Retinal pigment epithelial cell (primary cell): Measurements from ENCODE around the gene ANAPC2.

Experiments
- DNase-seq: peaks from one replicate; pipeline ENCODE4 v3.0.0-alpha.2; 2010; ENCODE audit warnings: low read depth
- H3K4me3 ChIP-seq: 2 replicates; pipeline ENCODE4 v1.5.1; 2011; ENCODE audit warnings: mild to moderate bottlenecking, low read length, control low read depth, moderate library complexity
- CTCF ChIP-seq: conservative IDR thresholded peaks from 2 replicates; pipeline ENCODE4 v1.5.1; 2011; ENCODE audit warnings: low read depth, low read length, control low read depth, inconsistent platforms

Gene ANAPC2

GRCh38 chr9:137188086-137188489, 272 bp downstream of the ANAPC2 start:
- peak overlapping the region; percentile 87 for H3K4me3 ChIP-seq
- no peak for TF ChIP-seq CTCF
- no peak for DNase-seq

- TF ChIP-seq CTCF, result no peak
- peak overlapping the region; percentile 87 for H3K4me3 ChIP-seq
- no peak for DNase-seq
Observed at GRCh38 chr9:137187386-137187785, 974 bp downstream of the ANAPC2 start.

- no peak for DNase-seq
- TF ChIP-seq CTCF, result no peak
- H3K4me3 ChIP-seq, result no peak overlapping the region
Observed at GRCh38 chr9:137186385-137186784, 2.0 kb downstream of the ANAPC2 start.

- no peak for TF ChIP-seq CTCF
Observed at GRCh38 chr9:137185921-137186320, 2.4 kb downstream of the ANAPC2 start.

GRCh38 chr9:137184881-137185660, 3.3 kb downstream of the ANAPC2 start:
- H3K4me3 ChIP-seq, result no peak overlapping the region
- DNase-seq, result no peak
- TF ChIP-seq CTCF, result no peak

More at GRCh38 chr9:137185921-137186320, 2.4 kb downstream of the ANAPC2 start:
- DNase-seq, result no peak
- no peak overlapping the region for H3K4me3 ChIP-seq

GRCh38 chr9:137183980-137184595, 4.3 kb downstream of the ANAPC2 start:
- TF ChIP-seq CTCF, result no peak
- no peak for DNase-seq
- no peak overlapping the region for H3K4me3 ChIP-seq

GRCh38 chr9:137182836-137183235, 5.5 kb downstream of the ANAPC2 start:
- no peak for DNase-seq
- no peak overlapping the region for H3K4me3 ChIP-seq
- no peak for TF ChIP-seq CTCF
